Mesenchymal stem cell (in vitro differentiated cells and primary cell): ENCODE measurements around the gene RAD51B.

Experiments
- DNase-seq: peaks from one replicate; pipeline ENCODE4 v3.0.0-alpha.2; 2013
- H2AFZ ChIP-seq: one replicate; pipeline ENCODE4 v1.6.1; 2013; ENCODE audit warnings: low read depth, mild to moderate bottlenecking, control low read depth, inconsistent platforms, low read length, moderate library complexity
- H2AK5ac ChIP-seq: 2 replicates; pipeline ENCODE4 v1.6.1; 2013; ENCODE audit warnings: low read length, moderate library complexity, mild to moderate bottlenecking, inconsistent platforms; ENCODE audit not compliant: severe bottlenecking
- H2BK120ac ChIP-seq: one replicate; pipeline ENCODE4 v1.6.1; 2013; ENCODE audit warnings: low read depth, mild to moderate bottlenecking, inconsistent platforms, low read length, moderate library complexity
- H2BK12ac ChIP-seq, 2 experiments: one replicate each; pipeline ENCODE4 v1.6.1; 2013; ENCODE audit warnings: inconsistent platforms in 2 of 2, low read length in 2 of 2, mild to moderate bottlenecking in 2 of 2, moderate library complexity in 2 of 2, control low read depth in 1 of 2
- H2BK15ac ChIP-seq: one replicate; pipeline ENCODE4 v1.6.1; 2013; ENCODE audit warnings: mild to moderate bottlenecking, low read depth, inconsistent platforms; ENCODE audit not compliant: poor library complexity, severe bottlenecking
- H2BK5ac ChIP-seq: 2 replicates; pipeline ENCODE4 v1.6.1; 2013; ENCODE audit warnings: low read depth, mild to moderate bottlenecking, low read length, control low read depth, inconsistent platforms; ENCODE audit not compliant: poor library complexity, severe bottlenecking
- H3K14ac ChIP-seq, 2 experiments: one replicate each; pipeline ENCODE4 v1.6.1; 2013; ENCODE audit warnings: inconsistent platforms in 2 of 2, low read length in 2 of 2, control low read depth in 1 of 2, mild to moderate bottlenecking in 1 of 2, moderate library complexity in 1 of 2
- H3K18ac ChIP-seq, 2 experiments: one replicate each; pipeline ENCODE4 v1.6.1; 2013; ENCODE audit warnings: inconsistent platforms in 2 of 2, low read length in 2 of 2, control low read depth in 1 of 2, low read depth in 1 of 2, mild to moderate bottlenecking in 1 of 2
- H3K23ac ChIP-seq, 2 experiments: one replicate each; pipeline ENCODE4 v1.6.1; 2013; ENCODE audit warnings: inconsistent platforms in 2 of 2, low read length in 2 of 2, mild to moderate bottlenecking in 2 of 2, moderate library complexity in 2 of 2, control low read depth in 1 of 2
- H3K27ac ChIP-seq: 2 replicates; pipeline ENCODE4 v1.5.1; 2013; ENCODE audit warnings: mild to moderate bottlenecking, moderate library complexity, low read length, control low read depth, inconsistent platforms; ENCODE audit not compliant: poor library complexity, severe bottlenecking
- H3K27me3 ChIP-seq, 2 experiments: 2 replicates each; pipeline versions ENCODE4 v1.6.1 to v1.7.0; 2013; ENCODE audit warnings: low read length in 2 of 2, mild to moderate bottlenecking in 2 of 2, moderate library complexity in 2 of 2, control low read depth in 1 of 2, inconsistent platforms in 1 of 2; ENCODE audit not compliant: control insufficient read depth in 1 of 2, insufficient read depth in 1 of 2
- H3K36me3 ChIP-seq, 2 experiments: 2 replicates each; pipeline versions ENCODE4 v1.6.1 to v1.7.0; 2013; ENCODE audit warnings: low read length in 2 of 2, control low read depth in 1 of 2, inconsistent platforms in 1 of 2, low read depth in 1 of 2, mild to moderate bottlenecking in 1 of 2; ENCODE audit not compliant: insufficient read depth in 2 of 2, control insufficient read depth in 1 of 2
- H3K4ac ChIP-seq, 2 experiments: one replicate each; pipeline ENCODE4 v1.6.1; 2013; ENCODE audit warnings: inconsistent platforms in 2 of 2, low read length in 2 of 2, mild to moderate bottlenecking in 2 of 2, moderate library complexity in 2 of 2, control low read depth in 1 of 2, low read depth in 1 of 2
- H3K4me1 ChIP-seq: 2 replicates; pipeline ENCODE4 v1.6.1; 2013; ENCODE audit warnings: low read depth, low read length, control low read depth; ENCODE audit not compliant: control insufficient read depth, insufficient read depth
- H3K4me2 ChIP-seq: 2 replicates; pipeline ENCODE4 v1.6.1; 2013; ENCODE audit warnings: low read length, mild to moderate bottlenecking, inconsistent platforms; ENCODE audit not compliant: poor library complexity, severe bottlenecking
- H3K4me3 ChIP-seq, 2 experiments: 2 replicates each; pipeline versions ENCODE4 v1.5.1 to v1.7.0; 2013; ENCODE audit warnings: low read length in 2 of 2, mild to moderate bottlenecking in 2 of 2, control low read depth in 1 of 2, low read depth in 1 of 2; ENCODE audit not compliant: insufficient read depth in 1 of 2
- H3K79me1 ChIP-seq: replicated peaks from 2 replicates; pipeline ENCODE4 v1.6.1; 2013; ENCODE audit warnings: mild to moderate bottlenecking, control low read depth, low read length, inconsistent platforms; ENCODE audit not compliant: poor library complexity, severe bottlenecking
- H3K9ac ChIP-seq: 2 replicates; pipeline ENCODE4 v1.7.0; 2013; ENCODE audit warnings: mild to moderate bottlenecking, low read length, moderate library complexity
- H3K9me3 ChIP-seq: 2 replicates; pipeline ENCODE4 v1.7.0; 2013; ENCODE audit warnings: mild to moderate bottlenecking, low read length; ENCODE audit not compliant: control insufficient read depth
- H4K8ac ChIP-seq: one replicate; pipeline ENCODE4 v1.6.1; 2013; ENCODE audit warnings: inconsistent platforms, mild to moderate bottlenecking, low read length, moderate library complexity
- H4K91ac ChIP-seq: one replicate; pipeline ENCODE4 v1.6.1; 2013; ENCODE audit warnings: mild to moderate bottlenecking, low read length, inconsistent platforms
- WGBS: methylation state at CpG from one replicate; pipeline ENCODE4 v1.1.7; 2013; ENCODE audit warnings: mixed read lengths; 5-methylcytosine and 5-hydroxymethylcytosine counted together

The RAD51B gene

GRCh38 chr14:68526512-68527091 is 707.0 kb downstream of the RAD51B start:
- H3K4me3 ChIP-seq = no peak overlapping the region
- peaks cover 4% of the 10 kb centered on the region for H3K4me1 ChIP-seq
- H3K18ac ChIP-seq = peak overlapping the region; percentile 23 to 80
- H3K79me1 ChIP-seq = no peaks in the 10 kb centered on the region
- no peak overlapping the region for H3K23ac ChIP-seq
- DNase-seq = no peak
- no peak overlapping the region for H4K8ac ChIP-seq
- peaks cover 36% of the 10 kb centered on the region for H3K9me3 ChIP-seq
- no peak overlapping the region for H2AFZ ChIP-seq
- no peak overlapping the region for H2BK5ac ChIP-seq
- no peak overlapping the region for H2AK5ac ChIP-seq
- H3K4me2 ChIP-seq = no peak overlapping the region
- no peak overlapping the region for H2BK15ac ChIP-seq
- no peak overlapping the region for H3K9ac ChIP-seq
- H2BK120ac ChIP-seq = no peak overlapping the region
- no peak overlapping the region for H4K91ac ChIP-seq
- peak overlapping the region in 1 of 2 experiments; percentile 74 for H3K14ac ChIP-seq
- H3K27me3 ChIP-seq = no peaks in the 10 kb centered on the region
- peak overlapping the region; percentile 40 to 97 for H2BK12ac ChIP-seq
- WGBS = 85% methylated on average over 6 of the region's 8 CpGs
- H3K4ac ChIP-seq = peak overlapping the region; percentile 0 to 68
- H3K27ac ChIP-seq = no peak overlapping the region
- no peaks in the 10 kb centered on the region for H3K36me3 ChIP-seq

GRCh38 chr14:68527329-68527851 is 707.8 kb downstream of the RAD51B start:
- Histone ChIP-seq H2BK5ac (no peak overlapping the region), H3K14ac (no peak overlapping the region), H3K23ac (no peak overlapping the region), H3K18ac (peak overlapping the region; percentile 18 to 58), H3K27me3 (no peaks in the 10 kb centered on the region), H3K4me1 (no peaks in the 10 kb centered on the region), H3K4me2 (no peak overlapping the region), H2AK5ac (no peak overlapping the region), H3K36me3 (no peaks in the 10 kb centered on the region), H3K4me3 (no peak overlapping the region), H3K79me1 (no peaks in the 10 kb centered on the region), H2BK120ac (no peak overlapping the region), H3K9me3 (peaks cover 42% of the 10 kb centered on the region), H4K91ac (peak overlapping the region; percentile 44), H3K9ac (no peak overlapping the region), H4K8ac (no peak overlapping the region), H2AFZ (peak overlapping the region; percentile 64), H2BK12ac (peak overlapping the region; percentile 49 to 54), H2BK15ac (no peak overlapping the region), H3K27ac (no peak overlapping the region), H3K4ac (peak overlapping the region in 1 of 2 experiments; percentile 4)
- WGBS = 93% methylated on average over 1 of the region's 1 CpG
- peak; percentile 68 for DNase-seq

DNA sequence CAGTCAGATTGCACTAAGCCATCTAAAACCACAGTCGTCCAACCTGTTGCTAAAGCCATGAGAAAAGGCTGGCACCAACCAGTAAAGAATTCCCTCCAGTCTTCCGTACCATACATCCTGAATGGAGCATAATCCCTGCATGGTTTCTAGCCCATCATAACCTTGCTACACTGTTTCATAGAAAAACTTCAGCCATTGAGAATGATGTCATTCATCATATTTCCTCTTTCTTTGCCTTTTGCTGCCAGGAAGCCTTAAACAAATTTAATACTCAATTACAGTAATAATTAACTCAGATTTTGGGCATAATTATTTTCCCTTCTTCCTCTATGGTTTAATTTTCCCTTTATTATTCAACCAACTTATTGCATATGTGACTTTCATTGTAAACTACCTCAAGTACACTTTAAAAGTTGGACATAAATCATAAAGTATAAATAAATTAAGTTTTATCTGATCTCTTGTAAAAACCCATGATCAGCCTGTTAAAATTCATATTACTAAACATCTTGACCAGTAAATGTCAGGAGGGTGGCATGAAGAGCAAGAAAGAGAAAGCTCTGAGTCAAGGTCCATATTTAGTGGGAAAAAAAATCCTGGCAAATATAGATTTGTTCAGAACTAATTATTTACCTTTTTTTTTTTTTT is 708.6 kb downstream of the RAD51B start:
- no peak overlapping the region for H3K18ac ChIP-seq
- H3K27me3 ChIP-seq = no peaks in the 10 kb centered on the region
- no peak overlapping the region for H2AK5ac ChIP-seq
- peak overlapping the region in 1 of 2 experiments; percentile 4 for H3K4ac ChIP-seq
- 97% methylated on average over 2 of the region's 2 CpGs for WGBS
- H2AFZ ChIP-seq = no peak overlapping the region
- H4K8ac ChIP-seq = no peak overlapping the region
- no peak overlapping the region for H3K4me2 ChIP-seq
- H3K36me3 ChIP-seq = no peaks in the 10 kb centered on the region
- H3K4me3 ChIP-seq = no peak overlapping the region
- H3K9ac ChIP-seq = no peak overlapping the region
- no peak overlapping the region for H4K91ac ChIP-seq
- no peaks in the 10 kb centered on the region for H3K4me1 ChIP-seq
- no peak overlapping the region for H3K14ac ChIP-seq
- H3K79me1 ChIP-seq = no peaks in the 10 kb centered on the region
- no peak overlapping the region for H2BK12ac ChIP-seq
- no peak overlapping the region for H2BK5ac ChIP-seq
- no peak for DNase-seq
- no peak overlapping the region for H2BK120ac ChIP-seq
- no peak overlapping the region for H2BK15ac ChIP-seq
- H3K23ac ChIP-seq = no peak overlapping the region
- peaks cover 42% of the 10 kb centered on the region for H3K9me3 ChIP-seq
- no peak overlapping the region for H3K27ac ChIP-seq

DNA sequence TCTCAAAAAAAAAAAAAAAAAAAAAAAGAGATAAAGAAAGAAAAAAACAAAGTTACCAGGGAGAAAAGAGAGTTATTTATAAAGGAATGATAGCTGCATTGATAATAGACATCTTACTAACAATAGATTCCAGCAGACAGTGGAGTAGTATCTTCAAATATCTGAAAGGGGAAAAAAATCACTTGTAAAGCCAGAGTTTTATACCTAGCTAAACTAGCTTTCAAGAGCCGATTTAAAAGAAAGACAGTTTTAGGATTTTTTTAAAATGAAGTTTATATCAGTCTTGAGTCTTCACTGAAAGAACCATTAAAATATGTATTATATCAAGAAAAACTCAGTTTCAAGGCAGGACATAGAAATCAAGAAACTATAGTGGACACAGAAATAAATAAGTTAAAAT is 710.9 kb downstream of the RAD51B start:
- H3K36me3 ChIP-seq = no peaks in the 10 kb centered on the region
- peaks cover 42% of the 10 kb centered on the region for H3K9me3 ChIP-seq
- H2BK120ac ChIP-seq = no peak overlapping the region
- H3K79me1 ChIP-seq = no peaks in the 10 kb centered on the region
- WGBS = no CpG with 5 or more reads among the region's 1 CpG
- H2BK5ac ChIP-seq = no peak overlapping the region
- H3K27me3 ChIP-seq = no peaks in the 10 kb centered on the region
- no peak overlapping the region for H3K14ac ChIP-seq
- DNase-seq = no peak
- no peak overlapping the region for H2AFZ ChIP-seq
- H3K23ac ChIP-seq = no peak overlapping the region
- H3K27ac ChIP-seq = no peak overlapping the region
- H2BK12ac ChIP-seq = no peak overlapping the region
- no peak overlapping the region for H3K4me2 ChIP-seq
- peak overlapping the region in 1 of 2 experiments; percentile 7 for H3K4me3 ChIP-seq
- H2AK5ac ChIP-seq = no peak overlapping the region
- no peaks in the 10 kb centered on the region for H3K4me1 ChIP-seq
- H3K4ac ChIP-seq = no peak overlapping the region
- no peak overlapping the region for H2BK15ac ChIP-seq
- no peak overlapping the region for H3K9ac ChIP-seq
- no peak overlapping the region for H4K8ac ChIP-seq
- no peak overlapping the region for H4K91ac ChIP-seq
- H3K18ac ChIP-seq = no peak overlapping the region
